H9 (cell line): ENCODE data around the gene EXOC3. TPM values are rescaled to one million over a fixed set of nuclear protein-coding genes. Genes with fewer than 3 reads are reported as not detected.

Experiments
- DNase-seq: peaks from one replicate; pipeline ENCODE4 v3.0.0-alpha.2; 2017
- H2AFZ ChIP-seq: one replicate; pipeline ENCODE4 v1.6.1; 2013; ENCODE audit warnings: mild to moderate bottlenecking, low read length, control low read depth, moderate library complexity
- H2AK5ac ChIP-seq: 2 replicates; pipeline ENCODE4 v1.6.1; 2013; ENCODE audit warnings: low read length, control low read depth, mixed read lengths; ENCODE audit not compliant: insufficient read length
- H2BK120ac ChIP-seq: one replicate; pipeline ENCODE4 v1.6.1; 2013; ENCODE audit warnings: low read depth, mild to moderate bottlenecking, low read length, control low read depth, inconsistent platforms; ENCODE audit not compliant: poor library complexity, severe bottlenecking
- H2BK12ac ChIP-seq: 2 replicates; pipeline ENCODE4 v1.6.1; 2013; ENCODE audit warnings: low read length, control low read depth, mixed read lengths, low read depth; ENCODE audit not compliant: insufficient read length
- H2BK15ac ChIP-seq: 2 replicates; pipeline ENCODE4 v1.6.1; 2013; ENCODE audit warnings: low read depth, low read length, control low read depth
- H2BK20ac ChIP-seq: one replicate; pipeline ENCODE4 v1.6.1; 2013; ENCODE audit warnings: low read depth, mild to moderate bottlenecking, low read length, control low read depth, inconsistent platforms; ENCODE audit not compliant: poor library complexity, severe bottlenecking
- H2BK5ac ChIP-seq: 2 replicates; pipeline ENCODE4 v1.6.1; 2013; ENCODE audit warnings: low read length, control low read depth, mixed read lengths; ENCODE audit not compliant: insufficient read length
- H3K14ac ChIP-seq: 2 replicates; pipeline ENCODE4 v1.6.1; 2013; ENCODE audit warnings: low read length, control low read depth; ENCODE audit not compliant: insufficient read depth
- H3K18ac ChIP-seq: 2 replicates; pipeline ENCODE4 v1.6.1; 2013; ENCODE audit warnings: low read depth, mild to moderate bottlenecking, mixed read lengths, low read length, control low read depth; ENCODE audit not compliant: insufficient read length
- H3K23ac ChIP-seq: 2 replicates; pipeline ENCODE4 v1.6.1; 2013; ENCODE audit warnings: low read length, control low read depth, mixed read lengths, low read depth; ENCODE audit not compliant: insufficient read length
- H3K23me2 ChIP-seq: 2 replicates; pipeline ENCODE4 v1.6.1; 2013; ENCODE audit warnings: low read depth, mild to moderate bottlenecking, mixed read lengths, low read length, control low read depth; ENCODE audit not compliant: insufficient read length, poor library complexity, severe bottlenecking
- H3K27ac ChIP-seq: 2 replicates; pipeline ENCODE4 v1.5.1; 2013; ENCODE audit warnings: low read length, control low read depth, mixed read lengths, low read depth; ENCODE audit not compliant: insufficient read length
- H3K27me3 ChIP-seq: 2 replicates; pipeline ENCODE4 v1.6.1; 2013; ENCODE audit warnings: low read length, control low read depth, inconsistent platforms; ENCODE audit not compliant: insufficient read depth
- H3K4ac ChIP-seq: 2 replicates; pipeline ENCODE4 v1.6.1; 2013; ENCODE audit warnings: low read depth, mild to moderate bottlenecking, control low read depth, inconsistent platforms, low read length, moderate library complexity
- H3K4me1 ChIP-seq: 2 replicates; pipeline ENCODE4 v1.6.1; 2013; ENCODE audit warnings: low read length, control low read depth, inconsistent platforms; ENCODE audit not compliant: insufficient read depth
- H3K4me2 ChIP-seq: 2 replicates; pipeline ENCODE4 v1.6.1; 2013; ENCODE audit warnings: low read length, control low read depth, mixed read lengths; ENCODE audit not compliant: insufficient read length, insufficient read depth
- H3K56ac ChIP-seq: 2 replicates; pipeline ENCODE4 v1.6.1; 2013; ENCODE audit warnings: low read depth, mild to moderate bottlenecking, mixed read lengths, low read length, control low read depth; ENCODE audit not compliant: insufficient read length
- H3K79me1 ChIP-seq: 2 replicates; pipeline ENCODE4 v1.6.1; 2013; ENCODE audit warnings: low read depth, mild to moderate bottlenecking, moderate library complexity, low read length, control low read depth, inconsistent platforms; ENCODE audit not compliant: insufficient read depth, poor library complexity, severe bottlenecking
- H3K79me2 ChIP-seq: 2 replicates; pipeline ENCODE4 v1.6.1; 2013; ENCODE audit warnings: low read length, control low read depth, inconsistent platforms; ENCODE audit not compliant: insufficient read depth
- H3K9ac ChIP-seq: 2 replicates; pipeline ENCODE4 v1.6.1; 2013; ENCODE audit warnings: low read length, control low read depth, mixed read lengths; ENCODE audit not compliant: insufficient read length; ENCODE audit errors: extremely low read depth
- H3K9me3 ChIP-seq: one replicate; pipeline ENCODE4 v1.6.1; 2013; ENCODE audit warnings: low read depth, low read length, inconsistent platforms; ENCODE audit not compliant: control insufficient read depth
- H3T11ph ChIP-seq: one replicate; pipeline ENCODE4 v1.6.1; 2013; ENCODE audit warnings: mild to moderate bottlenecking, low read length, control low read depth, inconsistent platforms
- H4K20me1 ChIP-seq: one replicate; pipeline ENCODE4 v1.6.1; 2013; ENCODE audit not compliant: control insufficient read depth, insufficient read length, insufficient read depth
- H4K5ac ChIP-seq: 2 replicates; pipeline ENCODE4 v1.6.1; 2013; ENCODE audit warnings: low read depth, mild to moderate bottlenecking, mixed read lengths, low read length, control low read depth; ENCODE audit not compliant: insufficient read length
- H4K8ac ChIP-seq: replicated peaks from 2 replicates; pipeline ENCODE4 v1.6.1; 2013; ENCODE audit warnings: low read length, control low read depth, mixed read lengths, low read depth; ENCODE audit not compliant: insufficient read length
- H4K91ac ChIP-seq: 2 replicates; pipeline ENCODE4 v1.6.1; 2013; ENCODE audit warnings: low read depth, mild to moderate bottlenecking, moderate library complexity, mixed read lengths, low read length, control low read depth; ENCODE audit not compliant: insufficient read length
- H3K27ac Mint-ChIP-seq, 3 experiments: 2 replicates in 2 of 3; 3 replicates in 1 of 3; pipeline ENCODE4 v1.8.0; 2020 to 2021; ENCODE audit warnings: mixed read lengths in 3 of 3, mild to moderate bottlenecking in 1 of 3, moderate library complexity in 1 of 3
- H3K27me3 Mint-ChIP-seq: 2 replicates; pipeline ENCODE4 v1.8.0; 2021; ENCODE audit warnings: low read depth, mild to moderate bottlenecking, moderate library complexity, mixed read lengths
- H3K36me3 Mint-ChIP-seq, 3 experiments: 2 replicates in 2 of 3; 3 replicates in 1 of 3; pipeline ENCODE4 v1.8.0; 2020 to 2021; ENCODE audit warnings: low read depth in 3 of 3, mixed read lengths in 3 of 3; ENCODE audit not compliant: insufficient read depth in 1 of 3
- H3K4me1 Mint-ChIP-seq, 2 experiments: 2 replicates each; pipeline ENCODE4 v1.8.0; 2020; ENCODE audit warnings: mixed read lengths in 2 of 2
- H3K4me3 Mint-ChIP-seq, 2 experiments: 2 replicates in 1 of 2; 3 replicates in 1 of 2; pipeline ENCODE4 v1.8.0; 2020 to 2021; ENCODE audit warnings: mild to moderate bottlenecking in 2 of 2, mixed read lengths in 2 of 2, moderate library complexity in 1 of 2
- H3K9me3 Mint-ChIP-seq, 2 experiments: 2 replicates in 1 of 2; 3 replicates in 1 of 2; pipeline ENCODE4 v1.8.0; 2020; ENCODE audit warnings: mild to moderate bottlenecking in 2 of 2, mixed read lengths in 2 of 2, moderate library complexity in 1 of 2
- WGBS: extraction: QIAGEN DNeasy Blood & Tissue Kit; methylation state at CpG from one replicate; pipeline ENCODE4 v1.1.7; 2013; ENCODE audit warnings: missing lambda C conversion rate, low lambda C conversion rate, mixed read lengths; ENCODE audit not compliant: insufficient read length; ENCODE audit errors: extremely low coverage; 5-methylcytosine and 5-hydroxymethylcytosine counted together
- total RNA-seq: library from RNA; stranded (reverse); gene quantifications from 2 replicates; pipeline ENCODE4 v1.2.1, GENCODE V29; 2021
- TF ChIP-seq, protein P1 (sequence below): fragments of 200-600 bp; sonication (generic); conservative IDR thresholded peaks from 3 replicates; pipeline ENCODE4 v1.8.0; 2021; ENCODE audit warnings: antibody characterized with exemption, mild to moderate bottlenecking

The EXOC3 gene
- total RNA-seq, 1 experiment from 2014 or later, result 36.7 TPM

DNA sequence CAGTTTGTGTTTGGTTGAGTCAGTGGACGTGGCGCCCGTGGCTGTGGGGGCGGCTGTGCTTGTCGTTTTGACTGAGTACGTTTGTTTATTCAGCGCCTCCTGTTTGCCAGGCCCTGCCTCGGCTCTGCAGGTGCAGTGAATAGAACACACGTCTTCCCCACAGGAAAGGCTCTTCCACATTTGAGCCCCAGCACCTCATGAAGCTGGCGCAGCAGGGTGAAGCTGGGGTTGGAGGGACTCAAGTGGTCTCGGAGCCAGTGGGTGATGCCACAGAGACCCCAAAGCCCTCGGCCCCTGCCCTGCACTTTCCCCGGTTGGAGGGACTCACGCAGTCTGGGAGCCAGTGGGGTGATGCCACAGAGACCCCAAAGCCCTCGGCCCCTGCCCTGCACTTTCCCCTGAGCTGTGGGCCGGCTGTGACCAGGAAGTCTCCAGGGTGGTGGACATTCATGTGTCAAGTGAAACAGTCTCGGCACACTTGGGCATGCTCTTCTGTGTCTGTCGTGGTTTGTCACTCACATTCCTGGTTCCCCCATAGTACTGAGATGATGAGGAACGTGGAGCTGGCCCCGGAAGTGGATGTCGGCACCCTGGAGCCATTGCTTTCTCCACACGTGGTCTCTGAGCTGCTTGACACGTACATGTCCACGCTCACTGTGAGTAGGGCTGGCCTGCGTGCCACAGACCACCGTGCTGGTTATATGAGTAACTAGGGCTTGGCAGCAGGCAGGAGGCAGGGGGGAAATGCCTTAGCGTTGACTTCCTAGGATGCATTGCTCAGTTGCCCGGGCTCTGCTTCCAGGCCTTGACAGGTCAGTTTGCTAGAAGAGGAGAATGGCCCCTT is 13.6 kb downstream of the EXOC3 start:
- H2BK15ac ChIP-seq, result no peak overlapping the region
- no peaks in the 10 kb centered on the region for H3K27me3 Mint-ChIP-seq
- WGBS, result no CpG with 5 or more reads among the region's 28 CpGs
- no peak overlapping the region for H2BK20ac ChIP-seq
- no peaks in the 10 kb centered on the region for H3K79me1 ChIP-seq
- no peak overlapping the region for H3T11ph ChIP-seq
- no peak overlapping the region for H2BK120ac ChIP-seq
- H3K9me3 Mint-ChIP-seq, result peaks cover 8 to 12% of the 10 kb centered on the region in 2 experiments
- DNase-seq, result peak; percentile 21
- H2BK12ac ChIP-seq, result no peak overlapping the region
- H2BK5ac ChIP-seq, result no peak overlapping the region
- H4K20me1 ChIP-seq, result no peaks in the 10 kb centered on the region
- H3K79me2 ChIP-seq, result no peaks in the 10 kb centered on the region
- H4K91ac ChIP-seq, result no peak overlapping the region
- peaks cover 13% of the 10 kb centered on the region in 2 experiments for H3K4me1 Mint-ChIP-seq
- H3K4me2 ChIP-seq, result no peak overlapping the region
- H3K27me3 ChIP-seq, result no peaks in the 10 kb centered on the region
- no peak overlapping the region for H3K27ac ChIP-seq
- TF ChIP-seq, protein P1, sequence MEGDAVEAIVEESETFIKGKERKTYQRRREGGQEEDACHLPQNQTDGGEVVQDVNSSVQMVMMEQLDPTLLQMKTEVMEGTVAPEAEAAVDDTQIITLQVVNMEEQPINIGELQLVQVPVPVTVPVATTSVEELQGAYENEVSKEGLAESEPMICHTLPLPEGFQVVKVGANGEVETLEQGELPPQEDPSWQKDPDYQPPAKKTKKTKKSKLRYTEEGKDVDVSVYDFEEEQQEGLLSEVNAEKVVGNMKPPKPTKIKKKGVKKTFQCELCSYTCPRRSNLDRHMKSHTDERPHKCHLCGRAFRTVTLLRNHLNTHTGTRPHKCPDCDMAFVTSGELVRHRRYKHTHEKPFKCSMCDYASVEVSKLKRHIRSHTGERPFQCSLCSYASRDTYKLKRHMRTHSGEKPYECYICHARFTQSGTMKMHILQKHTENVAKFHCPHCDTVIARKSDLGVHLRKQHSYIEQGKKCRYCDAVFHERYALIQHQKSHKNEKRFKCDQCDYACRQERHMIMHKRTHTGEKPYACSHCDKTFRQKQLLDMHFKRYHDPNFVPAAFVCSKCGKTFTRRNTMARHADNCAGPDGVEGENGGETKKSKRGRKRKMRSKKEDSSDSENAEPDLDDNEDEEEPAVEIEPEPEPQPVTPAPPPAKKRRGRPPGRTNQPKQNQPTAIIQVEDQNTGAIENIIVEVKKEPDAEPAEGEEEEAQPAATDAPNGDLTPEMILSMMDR, result no peak
- H2AFZ ChIP-seq, result no peak overlapping the region
- H3K4me1 ChIP-seq, result no peaks in the 10 kb centered on the region; the same call in 1 of the 2 replicates
- H3K23me2 ChIP-seq, result no peaks in the 10 kb centered on the region
- H3K18ac ChIP-seq, result no peak overlapping the region
- H4K8ac ChIP-seq, result no peak overlapping the region
- H3K14ac ChIP-seq, result no peak overlapping the region
- H3K23ac ChIP-seq, result no peak overlapping the region
- H3K56ac ChIP-seq, result no peak overlapping the region
- H3K27ac Mint-ChIP-seq, result peak overlapping the region in 2 of 3 experiments; percentile 34 to 57; a peak in 1 of 7 replicates
- H4K5ac ChIP-seq, result no peak overlapping the region
- H3K9ac ChIP-seq, result no peak overlapping the region
- H3K4me3 Mint-ChIP-seq, result no peak overlapping the region
- no peak overlapping the region for H2AK5ac ChIP-seq
- H3K36me3 Mint-ChIP-seq, result peaks cover 37 to 82% (median 70%) of the 10 kb centered on the region in 3 experiments
- H3K4ac ChIP-seq, result no peak overlapping the region
- no peaks in the 10 kb centered on the region for H3K9me3 ChIP-seq
